Measurements from ENCODE around the gene UNC13B. TPM values are rescaled to one million over a fixed set of nuclear protein-coding genes. Genes with fewer than 3 reads are reported as not detected.
A peak's percentile ranks its signal among the peaks of the same experiment; 100 is the strongest.
"Not testable (repeated sequence)": the region's sequence is repeated elsewhere in the genome, so short reads cannot be mapped to it uniquely, and the experiment has no call there.

UNC13B gene
- total RNA-seq, 4 donors from 2014 or later: 44.5 to 72.9 (median 48.6) TPM

GRCh38 chr9:35172878-35173277 lies 11.1 kb downstream of the UNC13B start:
- no peaks in the 10 kb centered on the region for H3K27me3 ChIP-seq
- no peaks in the 10 kb centered on the region for H3K9me3 ChIP-seq
- peaks cover 0 to 3% (median 0%) of the 10 kb centered on the region in 4 donors for H3K4me1 ChIP-seq
- DNase-seq: no peak
- H3K4me3 ChIP-seq: no peak overlapping the region
- H3K27ac ChIP-seq: no peak overlapping the region
- TF ChIP-seq CTCF (IDR thresholded peaks at IDR 0.05) (no peak), POLR2A (IDR thresholded peaks at IDR 0.05) (no peak)
- H3K36me3 ChIP-seq: no peaks in the 10 kb centered on the region

- peak overlapping the region in 2 of 4 donors; percentile 35 to 78 for H3K27ac ChIP-seq
- no peak for DNase-seq
- no peaks in the 10 kb centered on the region for H3K27me3 ChIP-seq
- no peak overlapping the region for H3K4me3 ChIP-seq
- H3K4me1 ChIP-seq: peaks cover 0 to 21% (median 0%) of the 10 kb centered on the region in 4 donors
- TF ChIP-seq POLR2A (IDR thresholded peaks at IDR 0.05) (no peak), CTCF (IDR thresholded peaks at IDR 0.05) (no peak)
- no peaks in the 10 kb centered on the region for H3K36me3 ChIP-seq
- H3K9me3 ChIP-seq: no peaks in the 10 kb centered on the region
Measured at GRCh38 chr9:35177520-35177919, 15.7 kb downstream of the UNC13B start.

- Histone ChIP-seq H3K4me3 (no peak overlapping the region), H3K27me3 (no peaks in the 10 kb centered on the region), H3K36me3 (no peaks in the 10 kb centered on the region), H3K4me1 (peaks cover 0 to 21% (median 0%) of the 10 kb centered on the region in 4 donors), H3K9me3 (peaks cover 0 to 6% (median 0%) of the 10 kb centered on the region in 4 donors), H3K27ac (no peak overlapping the region)
- no peak for DNase-seq
- no peak for TF ChIP-seq CTCF (IDR thresholded peaks at IDR 0.05)
- no peak for TF ChIP-seq POLR2A (IDR thresholded peaks at IDR 0.05)
Measured at GRCh38 chr9:35179347-35180280, 17.8 kb downstream of the UNC13B start.

GRCh38 chr9:35180801-35181200 lies 19.0 kb downstream of the UNC13B start:
- H3K4me3 ChIP-seq: no peak overlapping the region
- H3K9me3 ChIP-seq: peaks cover 0 to 6% (median 0%) of the 10 kb centered on the region in 4 donors
- no peak overlapping the region for H3K27ac ChIP-seq
- no peak for DNase-seq
- H3K36me3 ChIP-seq: no peaks in the 10 kb centered on the region
- no peaks in the 10 kb centered on the region for H3K27me3 ChIP-seq
- TF ChIP-seq CTCF (IDR thresholded peaks at IDR 0.05) (no peak), POLR2A (IDR thresholded peaks at IDR 0.05) (no peak)
- H3K4me1 ChIP-seq: peaks cover 0 to 21% (median 0%) of the 10 kb centered on the region in 4 donors

- H3K27ac ChIP-seq, H3K9me3 ChIP-seq, H3K27me3 ChIP-seq, H3K4me3 ChIP-seq, DNase-seq, H3K36me3 ChIP-seq: not testable (repeated sequence)
- H3K4me1 ChIP-seq: peaks cover 0 to 21% (median 0%) of the 10 kb centered on the region in 4 donors
Measured at GRCh38 chr9:35182401-35182800, 20.6 kb downstream of the UNC13B start.

- peaks cover 0 to 15% (median 0%) of the 10 kb centered on the region in 4 donors for H3K4me1 ChIP-seq
- H3K36me3 ChIP-seq, DNase-seq, H3K9me3 ChIP-seq, H3K27ac ChIP-seq, H3K27me3 ChIP-seq, H3K4me3 ChIP-seq: not testable (repeated sequence)
Measured at GRCh38 chr9:35182996-35183754, 21.4 kb downstream of the UNC13B start.

- peaks cover 0 to 11% (median 0%) of the 10 kb centered on the region in 4 donors for H3K4me1 ChIP-seq
- H3K36me3 ChIP-seq, H3K27ac ChIP-seq, H3K27me3 ChIP-seq, H3K9me3 ChIP-seq, DNase-seq, H3K4me3 ChIP-seq: not testable (repeated sequence)
Measured at GRCh38 chr9:35183755-35184480, 22.1 kb downstream of the UNC13B start.
